ACC112 (cell line): ENCODE measurements around the gene VSTM2L.

ENCODE experiments used
- H2AFZ ChIP-seq: fragments of 200-600 bp; sonication (generic); one replicate; pipeline ENCODE4 v1.6.0; 2017; ENCODE audit warnings: antibody characterized with exemption, low read length; ENCODE audit not compliant: unreplicated experiment
- H3K27ac ChIP-seq: fragments of 200-600 bp; sonication (generic); 2 replicates; pipeline ENCODE4 v1.5.1; 2014; ENCODE audit warnings: low read depth, mild to moderate bottlenecking, antibody characterized with exemption, low read length, moderate library complexity
- H3K27me3 ChIP-seq: fragments of 200-600 bp; sonication (generic); 2 replicates; pipeline ENCODE4 v1.6.1; 2014; ENCODE audit warnings: mild to moderate bottlenecking, antibody characterized with exemption, low read length, moderate library complexity, mixed read lengths; ENCODE audit not compliant: insufficient read depth
- H3K36me3 ChIP-seq: fragments of 200-600 bp; sonication (generic); 2 replicates; pipeline ENCODE4 v1.6.1; 2016; ENCODE audit warnings: mild to moderate bottlenecking, antibody characterized with exemption, low read length, moderate library complexity, mixed read lengths; ENCODE audit not compliant: insufficient read depth
- H3K4me1 ChIP-seq: fragments of 200-600 bp; sonication (generic); one replicate; pipeline ENCODE4 v1.6.1; 2016; ENCODE audit warnings: low read length, mixed read lengths; ENCODE audit not compliant: insufficient read depth, unreplicated experiment, control insufficient read depth
- H3K4me3 ChIP-seq: fragments of 200-600 bp; sonication (generic); 2 replicates; pipeline ENCODE4 v1.5.1; 2014; ENCODE audit warnings: mild to moderate bottlenecking, low read depth, low read length
- H3K79me2 ChIP-seq: fragments of 200-600 bp; sonication (generic); one replicate; pipeline ENCODE4 v1.6.0; 2016; ENCODE audit warnings: low read length; ENCODE audit not compliant: control insufficient read depth, unreplicated experiment, insufficient read depth

Gene VSTM2L

GRCh38 chr20:37879843-37880242 lies 23.1 kb upstream of the VSTM2L start:
- no peak overlapping the region for H2AFZ ChIP-seq
- no peak overlapping the region for H3K4me3 ChIP-seq
- no peaks in the 10 kb centered on the region for H3K36me3 ChIP-seq
- no peak overlapping the region for H3K27ac ChIP-seq
- H3K79me2 ChIP-seq: no peaks in the 10 kb centered on the region
- H3K27me3 ChIP-seq: no peaks in the 10 kb centered on the region
- H3K4me1 ChIP-seq: no peaks in the 10 kb centered on the region

GRCh38 chr20:37880726-37881591 lies 22.0 kb upstream of the VSTM2L start:
- H3K4me1 ChIP-seq: no peaks in the 10 kb centered on the region
- H2AFZ ChIP-seq: no peak overlapping the region
- no peaks in the 10 kb centered on the region for H3K36me3 ChIP-seq
- no peaks in the 10 kb centered on the region for H3K27me3 ChIP-seq
- no peaks in the 10 kb centered on the region for H3K79me2 ChIP-seq
- H3K4me3 ChIP-seq: no peak overlapping the region
- H3K27ac ChIP-seq: no peak overlapping the region

- Histone ChIP-seq H3K79me2 (no peaks in the 10 kb centered on the region), H3K27ac (no peak overlapping the region), H3K4me1 (no peaks in the 10 kb centered on the region), H3K36me3 (no peaks in the 10 kb centered on the region), H3K27me3 (no peaks in the 10 kb centered on the region), H2AFZ (no peak overlapping the region), H3K4me3 (no peak overlapping the region)
Observed at GRCh38 chr20:37881601-37882343, 21.2 kb upstream of the VSTM2L start.

- Histone ChIP-seq H3K27me3 (no peaks in the 10 kb centered on the region), H3K27ac (no peak overlapping the region), H2AFZ (no peak overlapping the region), H3K4me1 (no peaks in the 10 kb centered on the region), H3K4me3 (no peak overlapping the region), H3K79me2 (no peaks in the 10 kb centered on the region), H3K36me3 (no peaks in the 10 kb centered on the region)
Observed at GRCh38 chr20:37882961-37883712, 19.8 kb upstream of the VSTM2L start.

- Histone ChIP-seq H3K4me1 (no peaks in the 10 kb centered on the region), H2AFZ (no peak overlapping the region), H3K27me3 (no peaks in the 10 kb centered on the region), H3K79me2 (no peaks in the 10 kb centered on the region), H3K36me3 (no peaks in the 10 kb centered on the region), H3K4me3 (no peak overlapping the region), H3K27ac (no peak overlapping the region)
Observed at GRCh38 chr20:37885042-37885441, 17.9 kb upstream of the VSTM2L start.

GRCh38 chr20:37885593-37886503 lies 17.1 kb upstream of the VSTM2L start:
- H3K4me1 ChIP-seq: no peaks in the 10 kb centered on the region
- H3K79me2 ChIP-seq: no peaks in the 10 kb centered on the region
- no peaks in the 10 kb centered on the region for H3K36me3 ChIP-seq
- no peak overlapping the region for H2AFZ ChIP-seq
- H3K27ac ChIP-seq: no peak overlapping the region
- no peak overlapping the region for H3K4me3 ChIP-seq
- H3K27me3 ChIP-seq: no peaks in the 10 kb centered on the region

- no peak overlapping the region for H3K4me3 ChIP-seq
- no peak overlapping the region for H3K27ac ChIP-seq
- no peaks in the 10 kb centered on the region for H3K27me3 ChIP-seq
- no peaks in the 10 kb centered on the region for H3K79me2 ChIP-seq
- H2AFZ ChIP-seq: no peak overlapping the region
- H3K36me3 ChIP-seq: no peaks in the 10 kb centered on the region
- no peaks in the 10 kb centered on the region for H3K4me1 ChIP-seq
Observed at GRCh38 chr20:37886851-37887297, 16.1 kb upstream of the VSTM2L start.

GRCh38 chr20:37888641-37889040 lies 14.3 kb upstream of the VSTM2L start:
- no peak overlapping the region for H3K27ac ChIP-seq
- H3K36me3 ChIP-seq: no peaks in the 10 kb centered on the region
- no peaks in the 10 kb centered on the region for H3K79me2 ChIP-seq
- no peak overlapping the region for H2AFZ ChIP-seq
- H3K27me3 ChIP-seq: no peaks in the 10 kb centered on the region
- no peak overlapping the region for H3K4me3 ChIP-seq
- H3K4me1 ChIP-seq: no peaks in the 10 kb centered on the region

GRCh38 chr20:37890108-37890507 lies 12.8 kb upstream of the VSTM2L start:
- Histone ChIP-seq H3K4me1 (no peaks in the 10 kb centered on the region), H3K79me2 (no peaks in the 10 kb centered on the region), H3K27me3 (no peaks in the 10 kb centered on the region), H3K36me3 (no peaks in the 10 kb centered on the region), H3K4me3 (no peak overlapping the region), H2AFZ (no peak overlapping the region), H3K27ac (no peak overlapping the region)

GRCh38 chr20:37890643-37891042 lies 12.3 kb upstream of the VSTM2L start:
- Histone ChIP-seq H3K36me3 (no peaks in the 10 kb centered on the region), H3K27me3 (no peaks in the 10 kb centered on the region), H3K4me3 (no peak overlapping the region), H3K4me1 (no peaks in the 10 kb centered on the region), H3K79me2 (no peaks in the 10 kb centered on the region), H3K27ac (no peak overlapping the region), H2AFZ (no peak overlapping the region)
